LNCAP (cell line): ENCODE measurements around the gene SDK1.
A peak's percentile ranks its signal among the peaks of the same experiment; 100 is the strongest.

ENCODE experiments used
- TF ChIP-seq, protein P1 (sequence below): fragments of 450-650 bp; IDR thresholded peaks from 2 replicates; pipeline ENCODE4 v1.5.1; 2017; ENCODE audit warnings: mild to moderate bottlenecking

The SDK1 gene

DNA sequence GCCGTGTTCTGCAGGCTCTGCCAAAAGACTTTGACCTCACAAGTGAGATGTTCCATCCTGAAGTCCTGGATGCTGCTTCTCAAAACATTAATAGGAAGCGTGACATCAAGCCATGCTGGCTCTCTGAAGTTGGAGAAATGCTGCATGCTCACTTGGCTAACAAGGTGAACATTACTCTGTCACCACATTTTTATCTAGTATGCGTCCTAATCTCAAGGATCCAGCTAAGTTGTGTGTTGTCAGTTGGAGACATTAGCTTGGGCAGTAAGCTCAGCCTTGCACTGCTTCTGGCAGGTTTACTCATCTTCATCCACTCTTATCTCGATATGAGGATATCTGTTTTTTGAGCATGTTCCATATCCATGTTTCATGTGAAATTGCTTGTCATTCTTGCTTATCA, 165.2 kb downstream of the SDK1 start:
- TF ChIP-seq, protein P1, sequence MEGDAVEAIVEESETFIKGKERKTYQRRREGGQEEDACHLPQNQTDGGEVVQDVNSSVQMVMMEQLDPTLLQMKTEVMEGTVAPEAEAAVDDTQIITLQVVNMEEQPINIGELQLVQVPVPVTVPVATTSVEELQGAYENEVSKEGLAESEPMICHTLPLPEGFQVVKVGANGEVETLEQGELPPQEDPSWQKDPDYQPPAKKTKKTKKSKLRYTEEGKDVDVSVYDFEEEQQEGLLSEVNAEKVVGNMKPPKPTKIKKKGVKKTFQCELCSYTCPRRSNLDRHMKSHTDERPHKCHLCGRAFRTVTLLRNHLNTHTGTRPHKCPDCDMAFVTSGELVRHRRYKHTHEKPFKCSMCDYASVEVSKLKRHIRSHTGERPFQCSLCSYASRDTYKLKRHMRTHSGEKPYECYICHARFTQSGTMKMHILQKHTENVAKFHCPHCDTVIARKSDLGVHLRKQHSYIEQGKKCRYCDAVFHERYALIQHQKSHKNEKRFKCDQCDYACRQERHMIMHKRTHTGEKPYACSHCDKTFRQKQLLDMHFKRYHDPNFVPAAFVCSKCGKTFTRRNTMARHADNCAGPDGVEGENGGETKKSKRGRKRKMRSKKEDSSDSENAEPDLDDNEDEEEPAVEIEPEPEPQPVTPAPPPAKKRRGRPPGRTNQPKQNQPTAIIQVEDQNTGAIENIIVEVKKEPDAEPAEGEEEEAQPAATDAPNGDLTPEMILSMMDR: no peak

DNA sequence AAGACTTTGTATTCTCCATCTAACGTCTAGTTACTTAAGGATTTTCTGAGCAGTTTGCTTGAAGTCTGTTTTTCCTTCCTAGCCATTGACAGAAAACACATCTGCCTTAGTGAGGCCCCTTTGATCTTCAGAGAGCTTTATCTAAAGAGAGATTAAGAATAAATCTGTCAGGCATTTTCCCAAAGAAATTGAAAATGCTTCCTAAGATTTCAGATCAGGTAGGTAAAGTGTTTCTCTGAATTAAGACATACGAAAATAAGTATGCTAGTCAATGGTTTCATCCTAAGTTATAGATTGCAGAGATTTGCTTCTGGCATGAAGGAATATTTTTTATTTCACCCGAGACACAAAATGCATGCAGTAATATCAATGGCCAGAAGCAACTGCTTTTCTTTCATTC, 168.6 kb downstream of the SDK1 start:
- TF ChIP-seq, protein P1: no peak

DNA sequence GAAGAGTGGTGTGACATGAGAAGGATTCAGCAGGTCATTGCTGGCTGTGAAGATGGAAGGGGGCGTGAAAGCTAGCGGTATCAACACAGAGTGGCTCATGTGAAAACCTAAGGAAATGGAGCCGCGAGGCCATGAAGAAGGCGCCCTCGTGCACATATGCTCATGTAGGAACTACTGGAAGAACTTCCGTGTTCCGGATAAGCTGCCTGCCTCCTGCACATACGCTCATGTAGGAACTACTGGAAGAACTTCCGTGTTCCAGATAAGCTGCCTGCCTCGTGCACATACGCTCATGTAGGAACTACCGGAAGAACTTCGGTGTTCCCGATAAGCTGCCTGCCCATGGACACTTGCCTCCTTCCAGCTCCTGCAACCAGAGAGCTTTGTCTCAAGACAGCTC, 179.1 kb downstream of the SDK1 start:
- TF ChIP-seq, protein P1: no peak

DNA sequence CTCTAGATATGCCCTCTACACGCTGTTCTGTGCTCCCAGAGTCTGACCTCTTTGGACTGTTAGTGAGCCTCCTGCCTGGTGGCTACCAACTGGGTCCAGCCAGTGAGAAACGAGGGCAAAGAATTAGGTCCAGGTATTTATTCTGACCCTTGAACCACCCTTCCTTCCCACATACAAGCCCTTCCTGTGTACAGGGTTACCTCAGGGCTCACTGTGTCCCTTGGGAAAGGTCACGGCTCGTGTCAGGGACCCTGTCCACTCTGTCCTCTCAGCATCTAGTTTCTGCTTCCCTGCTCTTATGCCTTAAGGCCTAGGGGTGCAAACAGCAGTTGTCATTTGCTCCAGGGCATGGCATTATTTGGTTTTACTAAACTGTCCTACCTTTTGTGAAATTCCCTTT, 180.4 kb downstream of the SDK1 start:
- TF ChIP-seq, protein P1: no peak

DNA sequence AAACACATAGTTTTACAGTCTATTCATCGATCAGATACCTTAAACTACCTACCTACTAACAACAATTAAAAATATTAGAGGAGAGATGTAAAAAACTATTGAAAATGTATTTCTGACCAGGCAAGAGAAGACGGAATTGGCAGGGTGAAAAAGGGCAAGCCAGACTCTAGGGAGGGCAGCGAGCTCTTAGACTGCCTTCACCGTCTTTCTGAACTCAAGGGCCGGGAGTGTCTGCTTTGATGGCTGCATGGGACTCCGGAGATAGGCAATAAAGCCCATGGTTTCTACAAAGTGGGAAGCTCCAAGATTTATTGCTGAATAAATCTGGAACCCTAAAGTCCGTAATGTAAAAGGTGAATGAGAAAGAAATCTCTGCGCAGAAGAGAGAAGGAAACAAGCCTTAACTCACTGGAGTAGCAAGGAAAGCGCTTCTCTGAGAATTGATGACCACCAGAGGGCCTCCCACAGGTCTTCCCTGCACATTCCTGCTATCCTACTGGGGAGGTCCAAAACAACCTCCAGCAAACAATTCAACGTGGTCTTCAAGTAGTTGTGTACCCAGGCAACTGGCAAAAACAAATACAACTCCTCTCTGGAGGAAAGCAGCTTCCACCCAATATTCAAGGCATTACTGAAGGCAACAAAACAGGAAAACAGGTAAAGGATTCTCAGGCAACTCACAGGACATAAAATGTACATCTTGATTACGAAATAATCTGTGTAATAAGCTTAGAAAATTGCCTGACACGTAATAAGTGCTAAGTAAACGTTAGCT, 181.3 kb downstream of the SDK1 start:
- TF ChIP-seq, protein P1: peak; percentile 45; the same call in 1 of the 2 replicates

DNA sequence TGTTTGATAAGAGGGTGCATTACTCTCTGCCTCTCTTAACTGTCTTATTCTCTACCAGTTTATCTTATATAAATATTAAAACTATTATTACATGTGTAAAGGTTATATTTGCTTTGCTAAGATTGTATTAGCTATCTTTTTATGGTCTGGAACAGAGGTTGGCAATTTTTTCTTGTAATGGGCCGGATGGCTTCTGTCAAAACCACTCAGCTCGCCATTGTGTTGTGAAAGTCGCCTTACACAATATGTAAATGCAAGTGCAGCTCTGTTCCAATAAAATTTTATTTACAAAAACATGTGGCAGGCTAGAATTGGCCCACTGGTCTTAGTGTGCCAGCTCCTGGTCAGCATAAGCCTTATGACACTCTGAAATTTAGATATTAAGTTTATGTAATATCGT, 185.8 kb downstream of the SDK1 start:
- TF ChIP-seq, protein P1: no peak

DNA sequence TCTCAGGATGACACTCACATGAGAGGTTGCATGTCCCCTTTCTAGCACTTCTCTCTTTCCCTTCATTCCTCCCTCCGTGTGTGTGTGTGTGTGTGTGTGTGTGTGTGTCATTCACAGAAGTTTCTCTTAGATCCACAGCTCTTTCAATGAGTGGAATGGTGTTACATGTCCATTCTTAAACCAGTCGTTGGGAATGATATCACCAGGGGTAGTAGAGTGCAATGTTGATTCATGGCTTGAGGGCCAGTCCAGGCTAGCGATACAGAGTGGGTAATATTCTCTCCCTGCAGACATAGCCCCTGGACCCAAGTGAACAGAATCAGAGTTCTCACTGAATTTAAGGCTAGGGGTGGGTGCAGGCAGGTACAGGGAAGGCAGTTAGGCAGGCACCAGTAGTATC, 187.8 kb downstream of the SDK1 start:
- TF ChIP-seq, protein P1: no peak

DNA sequence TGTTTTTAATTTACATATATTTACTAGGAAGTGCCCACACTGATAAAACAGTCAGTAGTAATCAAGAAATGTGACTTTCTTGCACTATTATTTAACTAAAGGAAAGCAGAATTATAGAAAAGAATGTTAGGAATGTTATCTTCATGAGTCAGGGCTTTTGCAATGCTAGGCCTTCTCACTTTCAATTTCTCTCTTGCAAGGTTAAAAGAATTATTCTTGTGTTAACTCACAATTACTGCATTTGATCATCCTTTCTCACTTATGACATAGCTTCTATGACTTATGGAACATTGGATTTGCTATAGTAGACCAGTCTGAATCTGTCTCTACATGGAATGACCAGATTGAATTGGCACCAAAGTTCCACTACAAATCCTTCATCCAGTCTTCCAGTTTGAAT, 192.4 kb downstream of the SDK1 start:
- TF ChIP-seq, protein P1: no peak
